GM08714 (cell line): Measurements from ENCODE around the gene GIMAP6.
A peak's percentile ranks its signal among the peaks of the same experiment; 100 is the strongest.

Source experiments
- H3K4me3 ChIP-seq: fragments of 200-500 bp; sonication (Bioruptor generic); 2 replicates; pipeline ENCODE4 v1.5.1; 2014; ENCODE audit warnings: mild to moderate bottlenecking, low read length, inconsistent platforms
- ZNF274 ChIP-seq: IDR thresholded peaks from 2 replicates; pipeline ENCODE4 v1.6.1; 2012; ENCODE audit warnings: mild to moderate bottlenecking, low read depth, low read length

The GIMAP6 gene

DNA sequence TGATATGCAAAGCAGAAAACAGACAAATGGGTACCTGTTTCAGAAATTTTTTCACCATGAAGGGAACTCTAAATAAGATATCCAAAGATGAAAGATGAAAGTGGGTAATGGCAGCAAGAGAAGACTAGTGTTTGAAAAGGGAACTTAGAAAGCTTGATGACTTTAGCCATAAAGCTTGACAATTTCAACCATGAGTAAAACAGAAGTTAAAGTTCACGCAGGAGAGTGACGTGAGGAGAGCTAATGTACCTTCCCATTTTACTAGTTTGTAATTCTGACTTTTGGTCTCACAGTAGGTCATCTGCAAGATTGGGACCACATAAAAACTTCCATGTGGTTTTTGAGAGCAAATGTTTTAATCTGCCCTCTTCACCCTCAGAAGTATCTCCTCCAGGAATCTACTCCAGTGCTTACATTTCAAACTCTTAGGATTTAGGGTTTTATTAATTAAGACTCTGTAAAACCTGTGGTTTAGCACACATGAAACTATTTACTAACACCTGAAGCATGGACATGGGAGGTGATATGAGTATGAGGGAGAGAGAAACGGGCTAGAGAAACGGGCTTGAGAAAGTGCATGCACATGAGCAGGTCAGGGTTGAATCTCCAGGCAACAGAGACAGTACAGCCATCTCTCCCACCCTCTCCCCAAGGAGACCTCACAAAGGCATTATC is 28.9 kb upstream of the GIMAP6 start:
- no peak overlapping the region for H3K4me3 ChIP-seq
- TF ChIP-seq ZNF274 = no peak

GRCh38 chr7:150657526-150657925 is 25.3 kb upstream of the GIMAP6 start:
- no peak overlapping the region for H3K4me3 ChIP-seq
- TF ChIP-seq ZNF274 = no peak

GRCh38 chr7:150656047-150656446 is 23.9 kb upstream of the GIMAP6 start:
- no peak for TF ChIP-seq ZNF274
- H3K4me3 ChIP-seq = no peak overlapping the region

GRCh38 chr7:150654692-150655091 is 22.5 kb upstream of the GIMAP6 start:
- TF ChIP-seq ZNF274 = no peak
- no peak overlapping the region for H3K4me3 ChIP-seq

- H3K4me3 ChIP-seq = no peak overlapping the region
- TF ChIP-seq ZNF274 = no peak
Measured at GRCh38 chr7:150649080-150649385, 16.8 kb upstream of the GIMAP6 start.

GRCh38 chr7:150648353-150649079 is 16.3 kb upstream of the GIMAP6 start:
- H3K4me3 ChIP-seq = no peak overlapping the region
- TF ChIP-seq ZNF274 = no peak

- H3K4me3 ChIP-seq = no peak overlapping the region
- no peak for TF ChIP-seq ZNF274
Measured at GRCh38 chr7:150645259-150646020, 13.3 kb upstream of the GIMAP6 start.

GRCh38 chr7:150642926-150643325 is 10.7 kb upstream of the GIMAP6 start:
- H3K4me3 ChIP-seq = no peak overlapping the region
- no peak for TF ChIP-seq ZNF274

DNA sequence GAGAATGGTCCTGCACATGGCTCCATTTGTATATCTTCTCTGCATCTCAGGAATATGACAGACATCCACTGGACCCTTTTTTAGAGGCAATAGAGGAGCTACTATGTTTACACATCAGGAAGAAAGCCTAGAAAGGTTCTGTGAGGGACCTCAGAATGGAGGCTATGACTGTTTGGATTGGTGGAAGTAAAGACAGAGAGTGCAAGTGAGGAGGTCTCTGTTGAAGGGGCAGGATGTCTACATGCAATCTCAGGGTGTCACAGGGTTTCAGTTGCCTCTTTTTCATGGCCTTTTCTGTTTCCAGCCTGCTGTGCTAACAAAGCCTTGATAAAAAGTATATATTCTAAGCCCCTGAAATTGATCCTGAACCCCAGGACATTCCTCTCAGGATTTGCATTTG is 9.7 kb upstream of the GIMAP6 start:
- TF ChIP-seq ZNF274 = no peak

GRCh38 chr7:150633926-150634325 is 1.7 kb upstream of the GIMAP6 start:
- TF ChIP-seq ZNF274 = no peak

More for the DNA sequence above, 9.7 kb upstream of the GIMAP6 start:
- no peak overlapping the region for H3K4me3 ChIP-seq

DNA sequence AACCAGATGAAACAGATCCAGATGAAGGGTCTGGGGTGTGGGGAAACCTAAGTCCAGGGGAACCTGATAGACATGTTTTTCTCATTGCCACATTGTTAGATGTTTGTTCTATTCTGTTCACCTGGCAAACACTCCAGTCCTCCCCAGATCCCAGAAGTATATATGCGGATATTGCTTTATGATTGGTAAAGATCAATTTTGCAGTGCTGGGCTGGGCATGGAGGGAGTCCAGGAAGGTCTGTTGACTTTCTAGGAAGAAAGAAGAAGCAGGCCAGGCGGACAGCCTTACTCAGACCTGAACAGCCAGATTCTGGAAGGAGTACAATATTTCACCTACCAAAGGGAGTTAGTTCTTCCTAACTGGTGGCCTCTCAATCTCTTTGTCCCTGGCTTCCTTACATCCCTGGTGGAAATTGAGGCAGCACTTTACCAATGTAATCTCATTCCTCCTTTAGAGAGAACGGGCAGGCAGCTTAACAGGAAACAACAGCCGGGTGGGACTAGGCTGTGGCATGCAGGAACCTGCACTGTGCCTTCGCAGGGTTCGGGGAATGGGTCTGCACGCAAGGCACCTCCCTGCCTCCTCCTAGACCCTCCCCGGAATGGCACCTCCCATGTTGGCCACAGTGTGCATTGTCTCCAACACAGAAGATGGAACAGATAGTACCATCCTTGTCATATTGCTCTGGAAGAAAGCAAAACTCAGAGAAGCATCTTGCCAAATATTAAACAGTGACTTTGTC is 930 bp downstream of the GIMAP6 start:
- H3K4me3 ChIP-seq = peak overlapping the region; percentile 91
- no peak for TF ChIP-seq ZNF274

More at GRCh38 chr7:150633926-150634325, 1.7 kb upstream of the GIMAP6 start:
- no peak overlapping the region for H3K4me3 ChIP-seq

- TF ChIP-seq ZNF274 = no peak
- H3K4me3 ChIP-seq = no peak overlapping the region
Measured at GRCh38 chr7:150629347-150629746, 2.8 kb downstream of the GIMAP6 start.

- TF ChIP-seq ZNF274 = no peak
Measured at GRCh38 chr7:150627959-150628358, 4.2 kb downstream of the GIMAP6 start.

GRCh38 chr7:150626696-150627095 is 5.5 kb downstream of the GIMAP6 start:
- H3K4me3 ChIP-seq = no peak overlapping the region

More at GRCh38 chr7:150627959-150628358, 4.2 kb downstream of the GIMAP6 start:
- H3K4me3 ChIP-seq = no peak overlapping the region

More at GRCh38 chr7:150626696-150627095, 5.5 kb downstream of the GIMAP6 start:
- TF ChIP-seq ZNF274 = no peak
